ENCODE data around the gene MAPKAP1.

DNA sequence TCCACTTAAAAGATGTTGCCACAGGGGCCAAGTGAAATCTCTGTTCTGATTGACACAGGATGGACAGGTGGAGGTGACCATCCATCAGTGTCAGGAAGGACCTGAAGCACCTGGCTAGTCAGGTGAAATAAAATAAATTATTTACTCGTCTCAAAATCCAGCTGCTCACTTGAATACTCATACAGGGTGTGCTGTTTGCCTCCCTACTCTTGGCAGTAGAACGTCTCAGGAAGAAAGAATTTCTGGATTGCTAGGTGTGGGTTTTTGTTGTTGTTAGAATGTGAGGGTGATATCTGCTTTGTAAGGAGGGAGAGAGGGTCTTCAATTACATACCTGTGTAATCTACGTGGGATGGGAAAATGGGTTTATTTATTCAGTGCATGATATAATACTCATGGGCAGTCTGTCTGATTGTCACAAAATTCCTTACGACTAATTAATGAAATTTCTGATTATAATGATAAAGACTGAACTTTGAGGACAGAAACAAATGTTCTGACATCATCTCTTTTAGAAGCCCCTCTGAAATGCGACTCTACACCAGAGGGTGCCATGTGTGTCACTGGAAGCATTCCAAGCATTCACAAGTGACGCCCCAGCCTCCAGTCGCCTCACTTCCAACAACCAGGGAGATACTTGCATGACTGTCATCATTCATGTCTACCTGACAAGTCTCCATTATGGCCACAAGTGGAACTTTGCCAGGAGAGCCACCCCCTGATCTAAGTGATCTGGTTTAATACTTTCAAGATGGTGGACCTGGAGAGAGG, 227.0 kb downstream of the MAPKAP1 start:
- TF ChIP-seq, protein P1, sequence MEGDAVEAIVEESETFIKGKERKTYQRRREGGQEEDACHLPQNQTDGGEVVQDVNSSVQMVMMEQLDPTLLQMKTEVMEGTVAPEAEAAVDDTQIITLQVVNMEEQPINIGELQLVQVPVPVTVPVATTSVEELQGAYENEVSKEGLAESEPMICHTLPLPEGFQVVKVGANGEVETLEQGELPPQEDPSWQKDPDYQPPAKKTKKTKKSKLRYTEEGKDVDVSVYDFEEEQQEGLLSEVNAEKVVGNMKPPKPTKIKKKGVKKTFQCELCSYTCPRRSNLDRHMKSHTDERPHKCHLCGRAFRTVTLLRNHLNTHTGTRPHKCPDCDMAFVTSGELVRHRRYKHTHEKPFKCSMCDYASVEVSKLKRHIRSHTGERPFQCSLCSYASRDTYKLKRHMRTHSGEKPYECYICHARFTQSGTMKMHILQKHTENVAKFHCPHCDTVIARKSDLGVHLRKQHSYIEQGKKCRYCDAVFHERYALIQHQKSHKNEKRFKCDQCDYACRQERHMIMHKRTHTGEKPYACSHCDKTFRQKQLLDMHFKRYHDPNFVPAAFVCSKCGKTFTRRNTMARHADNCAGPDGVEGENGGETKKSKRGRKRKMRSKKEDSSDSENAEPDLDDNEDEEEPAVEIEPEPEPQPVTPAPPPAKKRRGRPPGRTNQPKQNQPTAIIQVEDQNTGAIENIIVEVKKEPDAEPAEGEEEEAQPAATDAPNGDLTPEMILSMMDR (IDR thresholded peaks at IDR 0.05; ENCODE audit: low read depth, low read length, poor library complexity, severe bottlenecking): no peak
- TF ChIP-seq EZH2phosphoT487 (IDR thresholded peaks at IDR 0.05; ENCODE audit: borderline replicate concordance, low read length): no peak
